ENCODE measurements around the gene RNF26. TPM values are rescaled to one million over a fixed set of nuclear protein-coding genes. Genes with fewer than 3 reads are reported as not detected.

The RNF26 gene
- polyA plus RNA-seq, 12 donors: 11.6 to 20.2 (median 16.4) TPM; not detected in 1

GRCh38 chr11:119314726-119315125 lies 19.6 kb upstream of the RNF26 start:
- no peak for DNase-seq

GRCh38 chr11:119315131-119316015 lies 19.0 kb upstream of the RNF26 start:
- DNase-seq: peak; percentile 36

- peak; percentile 50 for DNase-seq
Measured at GRCh38 chr11:119316016-119316728, 18.2 kb upstream of the RNF26 start.

GRCh38 chr11:119316729-119317591 lies 17.4 kb upstream of the RNF26 start, which contains the start of gene MCAM:
Gene MCAM (minus strand): TSS chr11:119317130. CDS start chr11:119317101, 29 bp downstream.
- peak; percentile 51 for DNase-seq

GRCh38 chr11:119317592-119318239 lies 16.6 kb upstream of the RNF26 start:
- no peak for DNase-seq

- peak; percentile 53 for DNase-seq
Measured at GRCh38 chr11:119318240-119319135, 15.8 kb upstream of the RNF26 start.

- DNase-seq: no peak
Measured at GRCh38 chr11:119319136-119319699, 15.1 kb upstream of the RNF26 start.

GRCh38 chr11:119319700-119320239 lies 14.6 kb upstream of the RNF26 start:
- no peak for DNase-seq

GRCh38 chr11:119320240-119320775 lies 14.0 kb upstream of the RNF26 start:
- no peak for DNase-seq

GRCh38 chr11:119320776-119321524 lies 13.4 kb upstream of the RNF26 start:
- peak; percentile 45 for DNase-seq

GRCh38 chr11:119322360-119322739 lies 12.0 kb upstream of the RNF26 start:
- DNase-seq: no peak

- no peak for DNase-seq
Measured at GRCh38 chr11:119322921-119323531, 11.3 kb upstream of the RNF26 start.

- peak; percentile 70 for DNase-seq
Measured at GRCh38 chr11:119323532-119324033, 10.7 kb upstream of the RNF26 start.

GRCh38 chr11:119324189-119324588 lies 10.1 kb upstream of the RNF26 start:
- no peak for DNase-seq

GRCh38 chr11:119329320-119329719 lies 5.0 kb upstream of the RNF26 start:
- no peak for DNase-seq

GRCh38 chr11:119330237-119330636 lies 4.1 kb upstream of the RNF26 start:
- no peak for DNase-seq

GRCh38 chr11:119332111-119332765 lies 2.1 kb upstream of the RNF26 start:
- no peak for DNase-seq
